PC-3 (cell line): ENCODE data around the gene MAML2. TPM values are rescaled to one million over a fixed set of nuclear protein-coding genes. Genes with fewer than 3 reads are reported as not detected.
A peak's percentile ranks its signal among the peaks of the same experiment; 100 is the strongest.

Experiments used
- ATAC-seq: fragments of 200-7000 bp; cut with Tn5 transposase; 2 replicates; pipeline ENCODE4 v1.9.1; 2020; ENCODE audit warnings: mild to moderate bottlenecking, moderate library complexity
- BruUV-seq: library from RNA; stranded (reverse); fragments of 400-500 nt; replicated peaks from 2 replicates; lab custom pipeline; 2021; lab: Mats Ljungman, UMichigan
- CTCF ChIA-PET: fragments of 300-600 bp; sonication (Branson Sonifier 250); formaldehyde crosslinking; loops from one replicate; lab custom pipeline; 2022; ENCODE audit warnings: antibody characterized with exemption; lab: Charles Lee
- POLR2A ChIA-PET: fragments of 300-600 bp; sonication (Branson Sonifier 250); formaldehyde crosslinking; loops from one replicate; lab custom pipeline; 2022; ENCODE audit warnings: antibody characterized with exemption; ENCODE audit not compliant: unreplicated experiment; lab: Charles Lee
- DNase-seq: peaks from one replicate; pipeline ENCODE4 v3.0.0-alpha.2; 2015
- H2AFZ ChIP-seq: fragments of 300-600 bp; sonication (generic); 2 replicates; pipeline ENCODE4 v1.6.0; 2016; ENCODE audit warnings: antibody characterized with exemption, low read length
- H3F3A ChIP-seq: fragments of 300-600 bp; sonication (generic); one replicate; pipeline ENCODE4 v1.6.0; 2017; ENCODE audit warnings: antibody characterized with exemption, low read length, control low read depth, mild to moderate bottlenecking; ENCODE audit not compliant: unreplicated experiment
- H3K27ac ChIP-seq: fragments of 300-600 bp; sonication (generic); 2 replicates; pipeline ENCODE4 v1.5.1; 2016; ENCODE audit warnings: mild to moderate bottlenecking, low read length
- H3K27me3 ChIP-seq: fragments of 300-600 bp; sonication (generic); 2 replicates; pipeline ENCODE4 v1.6.1; 2016; ENCODE audit warnings: low read length, mixed read lengths
- H3K36me3 ChIP-seq: fragments of 300-600 bp; sonication (generic); 2 replicates; pipeline ENCODE4 v1.6.1; 2016; ENCODE audit warnings: low read depth, mixed run types, low read length, mixed read lengths
- H3K4me1 ChIP-seq: fragments of 300-600 bp; sonication (generic); 2 replicates; pipeline ENCODE4 v1.5.1; 2016; ENCODE audit warnings: low read length; ENCODE audit not compliant: insufficient read depth
- H3K4me2 ChIP-seq: fragments of 300-600 bp; sonication (generic); 2 replicates; pipeline ENCODE4 v1.6.0; 2016; ENCODE audit warnings: low read length
- H3K4me3 ChIP-seq: fragments of 300-600 bp; sonication (generic); 2 replicates; pipeline ENCODE4 v1.5.1; 2016; ENCODE audit warnings: mild to moderate bottlenecking, low read length, mixed read lengths
- H3K79me2 ChIP-seq: fragments of 300-600 bp; sonication (generic); 2 replicates; pipeline ENCODE4 v1.6.1; 2017; ENCODE audit warnings: low read length, mixed read lengths
- H3K9ac ChIP-seq: fragments of 300-600 bp; sonication (generic); 2 replicates; pipeline ENCODE4 v1.6.0; 2016; ENCODE audit warnings: mild to moderate bottlenecking, low read length
- H3K9me2 ChIP-seq: fragments of 300-600 bp; sonication (generic); replicated peaks from 2 replicates; pipeline ENCODE4 v1.6.1; 2016; ENCODE audit warnings: mixed run types, low read length, mixed read lengths
- H3K9me3 ChIP-seq: fragments of 300-600 bp; sonication (generic); 2 replicates; pipeline ENCODE4 v1.6.1; 2016; ENCODE audit warnings: low read length, mixed read lengths
- H4K20me1 ChIP-seq: fragments of 300-600 bp; sonication (generic); 2 replicates; pipeline ENCODE4 v1.6.1; 2016; ENCODE audit warnings: low read length, mixed read lengths
- CTCF ChIP-seq: fragments of 300-600 bp; sonication (generic); conservative IDR thresholded peaks from 2 replicates; pipeline ENCODE4 v1.5.1; 2017; ENCODE audit warnings: antibody characterized with exemption, low read depth, mild to moderate bottlenecking, low read length
- EZH2 ChIP-seq: fragments of 300-600 bp; sonication (generic); IDR thresholded peaks from one replicate; pipeline ENCODE4 v1.6.1; 2017; ENCODE audit warnings: antibody characterized with exemption, mild to moderate bottlenecking, low read length; ENCODE audit not compliant: unreplicated experiment
- EZH2phosphoT487 ChIP-seq: fragments of 300-600 bp; sonication (generic); IDR thresholded peaks from 2 replicates; pipeline ENCODE4 v1.6.1; 2018; ENCODE audit warnings: mild to moderate bottlenecking, antibody characterized with exemption, low read length, borderline replicate concordance
- intact Hi-C: fragments of 100-400 bp; cut with micrococcal nuclease; formaldehyde crosslinking; loops from 2 replicates; pipeline ENCODE4 v1.9.0; 2023
- total RNA-seq: library from RNA; depleted of rRNA; stranded (reverse); fragments of >200 nt; gene quantifications from 2 replicates; pipeline ENCODE4 v1.2.3, GENCODE V29; 2014

Gene MAML2
- total RNA-seq, 1 experiment from 2014 or later, result 10.9 TPM

- no peak overlapping the region for H2AFZ ChIP-seq
- ChIA-PET CTCF (interaction anchor here (0.5 to 1.3 kb wide), 4 partner anchors 12 to 430 kb away, joined by 3 to 6 read pairs (median 3); partner anchors contain the start of gene MAML2), POLR2A (no interaction called here)
- peak overlapping the region; percentile 35 for H3K4me2 ChIP-seq
- H3K27ac ChIP-seq, result peak overlapping the region; percentile 55
- DNase-seq, result peak; percentile 84
- H4K20me1 ChIP-seq, result no peaks in the 10 kb centered on the region
- no peaks in the 10 kb centered on the region for H3K79me2 ChIP-seq
- no peak overlapping the region for H3K4me3 ChIP-seq
- no peaks in the 10 kb centered on the region for H3K9me2 ChIP-seq
- intact Hi-C loops, result no loop called here
- ATAC-seq, result peak; percentile 96
- no peaks in the 10 kb centered on the region for H3K36me3 ChIP-seq
- BruUV-seq, result no TSS peak
- H3K9ac ChIP-seq, result no peak overlapping the region; the same call in 1 of the 2 replicates
- H3K4me1 ChIP-seq, result peaks cover 29% of the 10 kb centered on the region
- no peaks in the 10 kb centered on the region for H3F3A ChIP-seq
- H3K27me3 ChIP-seq, result no peaks in the 10 kb centered on the region
- H3K9me3 ChIP-seq, result no peaks in the 10 kb centered on the region
- no peak for TF ChIP-seq EZH2
- no peak for TF ChIP-seq EZH2phosphoT487
- TF ChIP-seq CTCF, result no peak
Measured at GRCh38 chr11:96279018-96279895, 63.7 kb downstream of the MAML2 start.

- intact Hi-C loops, result no loop called here
- TF ChIP-seq EZH2phosphoT487 (no peak), EZH2 (no peak), CTCF (no peak)
- Histone ChIP-seq H3K4me3 (no peak overlapping the region), H3K9me2 (no peaks in the 10 kb centered on the region), H3K4me1 (peaks cover 37% of the 10 kb centered on the region), H3K27me3 (no peaks in the 10 kb centered on the region), H2AFZ (no peak overlapping the region), H3K9me3 (no peaks in the 10 kb centered on the region), H3K27ac (peak overlapping the region; percentile 55), H3K4me2 (peak overlapping the region; percentile 35; the same call in 1 of the 2 replicates), H3K9ac (no peak overlapping the region; the same call in 1 of the 2 replicates), H3K36me3 (no peaks in the 10 kb centered on the region), H3K79me2 (no peaks in the 10 kb centered on the region), H4K20me1 (no peaks in the 10 kb centered on the region), H3F3A (no peaks in the 10 kb centered on the region)
- ChIA-PET CTCF (no interaction called here), POLR2A (no interaction called here)
- DNase-seq (peak; percentile 46), ATAC-seq (peak; percentile 31)
- BruUV-seq, result no TSS peak
Measured at GRCh38 chr11:96278039-96278897, 64.7 kb downstream of the MAML2 start.
